IPS DF 4.7 (cell line): Measurements from ENCODE around the gene GABBR1.
A peak's percentile ranks its signal among the peaks of the same experiment; 100 is the strongest.

Experiments used
- DNase-seq: peaks from one replicate; pipeline ENCODE4 v3.0.0-alpha.2; 2013; ENCODE audit warnings: low spot score; ENCODE audit errors: extremely low read depth

Gene GABBR1

DNA sequence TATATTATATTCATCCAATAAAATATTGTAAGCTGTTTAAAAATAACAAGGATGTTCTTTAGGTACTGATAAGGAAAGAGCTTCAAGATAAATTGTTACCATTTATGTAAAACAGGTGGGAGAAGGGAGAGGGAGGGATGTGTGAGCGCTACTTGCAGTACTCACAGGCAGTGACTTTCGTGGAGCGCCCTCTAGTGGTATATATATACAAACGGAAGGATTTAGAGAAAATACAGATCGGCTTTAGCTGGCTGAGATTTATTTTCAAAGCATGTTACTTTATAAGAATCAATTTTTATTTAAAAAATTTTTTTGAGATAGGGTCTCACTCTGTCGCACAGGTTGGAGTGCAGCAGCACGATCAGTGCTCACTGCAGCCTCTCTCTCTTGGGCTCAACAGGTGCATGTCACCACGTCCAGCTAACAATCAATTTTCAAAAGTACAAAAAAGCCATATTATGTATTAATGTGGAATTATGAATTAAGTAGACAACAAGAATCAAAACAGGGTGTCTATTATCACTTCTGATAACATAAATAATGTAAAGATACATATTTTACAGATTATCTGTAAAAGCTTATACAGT lies 20.6 kb upstream of the GABBR1 start:
- DNase-seq, result no peak

DNA sequence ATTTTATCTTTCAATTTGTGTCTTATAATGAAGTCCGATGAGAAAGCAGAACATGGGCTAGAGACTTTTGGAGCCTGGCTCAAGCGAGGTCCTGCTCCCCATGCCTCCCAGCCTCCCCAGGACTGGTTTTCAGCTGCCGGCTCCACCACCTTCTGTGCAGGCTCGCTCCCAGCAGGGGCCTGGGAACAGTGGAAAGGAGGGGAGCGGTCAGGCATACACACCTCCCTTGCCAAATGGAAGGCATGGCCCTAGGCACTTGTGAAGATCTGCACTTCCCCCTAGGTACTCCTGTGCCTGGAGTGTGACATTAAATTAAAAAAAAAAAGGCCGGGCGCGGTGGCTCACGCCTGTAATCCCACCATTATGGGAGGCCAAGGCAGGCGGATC lies 19.2 kb upstream of the GABBR1 start:
- no peak for DNase-seq

DNA sequence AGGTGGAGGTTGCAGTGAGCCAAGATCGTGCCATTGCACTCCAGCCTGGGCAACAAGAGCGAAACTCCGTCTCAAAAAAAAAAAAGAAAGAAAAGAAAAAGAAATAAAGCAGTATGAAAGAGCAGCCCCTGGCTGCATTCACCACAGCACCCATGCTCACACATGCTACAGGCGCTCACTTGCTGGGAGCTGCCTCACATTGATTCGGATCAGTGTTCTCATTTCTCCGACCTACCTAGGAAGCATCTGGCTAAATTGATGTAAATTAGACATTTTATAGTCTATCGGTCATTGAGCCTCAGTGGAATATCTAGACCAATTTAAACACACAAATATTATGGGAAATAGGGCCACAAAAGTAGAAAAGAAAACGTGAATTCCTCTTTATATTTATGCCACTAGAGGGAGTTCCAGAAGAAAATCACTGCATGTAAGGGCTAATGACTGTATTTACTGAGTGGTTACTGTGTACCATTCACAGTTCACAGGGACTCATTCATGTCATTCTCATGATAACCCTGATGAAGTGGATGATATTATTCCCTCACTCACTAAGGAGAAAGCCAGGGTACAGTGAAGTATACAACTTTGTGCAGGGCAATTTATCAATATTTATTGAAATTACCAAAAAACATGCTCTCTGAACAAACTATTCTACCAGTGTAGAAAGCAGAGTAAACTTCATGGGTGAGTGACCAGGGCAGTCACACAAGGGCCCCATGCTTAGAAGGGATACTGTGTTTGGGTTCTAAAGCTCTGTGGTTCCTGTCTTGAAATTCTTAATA lies 18.6 kb upstream of the GABBR1 start:
- DNase-seq, result no peak

DNA sequence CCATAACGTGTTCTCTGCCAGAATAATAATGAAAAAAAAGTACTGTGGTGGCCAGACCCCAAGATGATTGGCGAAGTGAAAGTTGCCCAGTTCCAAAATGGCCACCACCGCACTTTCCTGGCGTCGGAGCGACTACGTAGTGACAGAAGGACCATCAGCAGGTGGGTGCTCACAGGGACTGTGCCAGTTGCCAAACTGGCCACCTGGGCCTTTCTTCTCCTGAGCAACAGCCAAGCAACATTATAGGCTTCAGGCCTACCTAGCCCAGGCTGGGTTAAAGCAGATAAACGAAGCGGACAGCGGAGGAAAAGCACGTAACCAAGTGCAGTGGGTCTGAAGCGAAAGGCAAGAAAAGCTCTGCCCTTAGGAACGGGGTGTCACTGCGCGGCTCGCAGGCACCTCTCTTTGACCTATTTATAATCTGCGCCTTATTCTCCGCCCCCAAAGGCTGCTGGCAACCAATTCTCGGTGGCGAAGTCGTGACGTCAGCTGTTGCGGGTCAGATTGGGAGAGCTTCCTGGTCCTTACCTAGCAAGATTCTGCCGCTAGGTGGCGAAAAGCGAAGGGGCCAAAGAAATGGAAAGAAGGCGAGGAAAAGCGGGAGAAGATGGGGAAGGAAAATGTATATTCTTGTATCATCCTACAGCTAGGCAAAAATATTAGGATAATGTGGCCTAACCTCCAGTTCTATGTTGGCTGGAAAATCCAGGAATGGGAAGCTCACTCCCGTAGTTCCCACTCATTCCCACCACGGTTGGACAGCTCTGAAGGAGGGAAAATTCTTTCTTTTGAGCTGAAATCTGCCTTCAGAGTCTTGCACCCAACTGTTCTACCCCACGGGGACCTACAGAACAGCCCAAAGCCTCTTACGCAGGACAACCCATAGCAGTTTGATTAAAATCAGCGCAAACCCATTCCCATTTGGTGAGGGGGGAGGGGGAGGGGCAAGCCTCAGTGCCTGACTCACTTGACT lies 17.0 kb upstream of the GABBR1 start:
- DNase-seq, result no peak

DNA sequence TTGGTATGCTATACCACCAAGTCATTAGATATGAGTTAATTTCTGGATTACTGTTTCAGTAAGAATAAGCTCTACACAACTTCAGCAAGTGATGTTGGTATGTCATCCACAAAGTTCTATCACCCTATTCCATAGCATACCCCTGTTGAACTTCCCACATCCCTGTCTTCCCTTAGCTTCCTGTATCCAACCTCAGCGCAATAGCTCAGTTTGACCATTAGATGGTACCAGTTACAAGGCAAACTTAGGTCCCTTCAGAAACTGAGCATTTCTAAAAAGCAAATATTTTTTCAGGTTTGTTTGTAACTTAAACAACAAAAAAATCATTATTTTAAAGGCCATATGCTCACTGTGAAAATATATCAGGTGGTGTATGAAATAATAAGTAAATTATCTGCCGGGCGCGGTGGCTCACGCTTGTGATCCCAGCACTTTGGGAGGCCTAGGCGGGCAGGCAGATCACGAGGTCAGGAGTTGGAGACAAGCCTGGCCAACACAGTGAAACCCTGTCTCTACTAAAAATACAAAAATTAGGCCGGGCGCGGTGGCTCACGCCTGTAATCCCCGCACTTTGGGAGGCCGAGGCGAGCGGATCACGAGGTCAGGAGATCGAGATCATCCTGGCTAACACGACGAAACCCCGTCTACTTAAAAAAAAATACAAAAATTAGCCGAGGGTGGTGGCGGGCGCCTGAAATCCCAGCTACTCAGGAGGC lies 15.1 kb upstream of the GABBR1 start:
- DNase-seq, result no peak

GRCh38 chr6:29641430-29642148 lies 8.6 kb upstream of the GABBR1 start:
- no peak for DNase-seq

- DNase-seq, result no peak
Observed at GRCh38 chr6:29637247-29637646, 4.3 kb upstream of the GABBR1 start.

GRCh38 chr6:29633534-29633905 lies 537 bp upstream of the GABBR1 start:
- no peak for DNase-seq

GRCh38 chr6:29631860-29632731 lies 887 bp downstream of the GABBR1 start:
- DNase-seq, result no peak

- DNase-seq, result no peak
Observed at GRCh38 chr6:29631209-29631810, 1.7 kb downstream of the GABBR1 start.

DNA sequence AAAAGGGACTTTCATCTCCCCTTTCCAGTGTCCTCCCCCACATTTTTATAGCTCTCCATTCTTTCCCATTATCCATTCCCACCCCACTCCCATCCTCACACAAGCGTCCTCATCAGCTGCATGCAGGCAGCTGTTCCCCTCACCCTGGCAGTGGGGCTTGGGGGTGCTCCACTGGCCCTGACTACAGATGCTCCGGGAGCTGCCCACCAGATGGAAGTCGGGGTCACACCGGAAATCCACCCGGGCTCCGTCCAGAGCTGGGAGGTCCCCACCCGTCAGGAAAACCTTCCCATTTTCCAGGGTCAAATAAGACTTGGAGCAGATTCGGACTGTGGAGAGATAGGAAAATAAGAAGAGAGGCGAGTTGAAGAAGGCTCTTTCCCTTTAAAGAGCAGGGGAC lies 2.7 kb downstream of the GABBR1 start:
- no peak for DNase-seq

DNA sequence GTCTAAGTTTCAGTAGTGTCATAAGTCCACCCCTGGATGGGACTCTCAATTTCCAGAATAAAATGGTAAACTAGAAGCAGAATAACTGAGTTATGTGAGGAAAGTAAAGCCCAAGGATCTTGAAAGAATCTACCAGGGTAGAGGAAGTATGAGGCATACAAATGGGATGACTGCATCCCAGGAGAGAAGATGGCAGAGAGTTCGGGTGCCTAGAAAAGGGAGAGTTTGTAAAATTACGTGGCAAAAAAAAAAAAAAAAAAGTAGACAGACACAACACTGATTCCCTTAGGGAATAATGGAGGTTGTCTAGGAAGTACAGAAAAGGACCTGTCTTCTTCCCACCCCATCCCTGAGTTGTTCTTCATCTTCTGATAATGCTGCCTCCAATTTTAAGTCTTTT lies 3.4 kb downstream of the GABBR1 start:
- no peak for DNase-seq

DNA sequence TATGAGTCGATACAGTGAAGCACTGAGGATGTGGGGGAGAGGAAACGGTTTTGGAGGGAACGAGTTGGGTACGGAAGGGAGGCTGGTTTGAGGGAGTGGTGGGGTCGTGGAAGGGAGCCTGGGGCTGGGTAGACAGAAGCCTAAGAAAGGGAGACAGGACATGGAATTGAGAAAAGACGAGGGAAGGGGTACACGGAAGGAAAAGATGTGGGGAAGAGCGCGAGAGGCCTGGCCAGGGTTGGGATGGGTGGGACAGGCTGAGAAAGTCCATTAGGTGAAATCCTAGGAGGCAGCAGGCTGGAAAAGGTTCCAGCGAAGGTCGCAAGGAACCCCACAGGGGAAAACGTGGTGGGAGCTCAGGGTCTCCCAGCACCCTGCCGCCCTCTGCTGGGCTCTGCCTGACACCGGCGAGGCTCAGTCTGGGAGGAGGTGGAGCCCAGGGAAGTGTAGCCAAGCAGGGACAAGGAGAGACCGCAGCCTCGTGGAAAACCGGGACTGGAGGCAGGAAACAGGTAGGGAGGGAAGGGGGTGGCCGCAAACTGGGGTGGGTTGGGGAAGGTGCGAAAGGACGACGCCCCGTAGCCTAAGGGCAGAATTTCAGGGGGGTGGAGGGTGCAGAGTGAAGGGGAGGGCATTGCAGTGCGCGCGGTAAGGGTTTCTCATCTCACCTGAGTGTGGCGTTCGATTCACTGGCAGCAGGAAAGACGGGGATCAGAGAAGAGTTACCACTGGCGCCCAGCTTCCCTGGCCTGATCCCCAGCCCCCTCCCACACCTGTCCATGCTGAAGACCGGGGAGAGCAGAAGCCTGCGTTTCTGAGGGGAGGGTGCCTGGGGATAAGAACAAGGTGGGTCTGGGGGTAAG lies 4.3 kb downstream of the GABBR1 start:
- DNase-seq, result peak; percentile 80

- DNase-seq, result peak; percentile 56
Observed at GRCh38 chr6:29627755-29628418, 5.1 kb downstream of the GABBR1 start.

DNA sequence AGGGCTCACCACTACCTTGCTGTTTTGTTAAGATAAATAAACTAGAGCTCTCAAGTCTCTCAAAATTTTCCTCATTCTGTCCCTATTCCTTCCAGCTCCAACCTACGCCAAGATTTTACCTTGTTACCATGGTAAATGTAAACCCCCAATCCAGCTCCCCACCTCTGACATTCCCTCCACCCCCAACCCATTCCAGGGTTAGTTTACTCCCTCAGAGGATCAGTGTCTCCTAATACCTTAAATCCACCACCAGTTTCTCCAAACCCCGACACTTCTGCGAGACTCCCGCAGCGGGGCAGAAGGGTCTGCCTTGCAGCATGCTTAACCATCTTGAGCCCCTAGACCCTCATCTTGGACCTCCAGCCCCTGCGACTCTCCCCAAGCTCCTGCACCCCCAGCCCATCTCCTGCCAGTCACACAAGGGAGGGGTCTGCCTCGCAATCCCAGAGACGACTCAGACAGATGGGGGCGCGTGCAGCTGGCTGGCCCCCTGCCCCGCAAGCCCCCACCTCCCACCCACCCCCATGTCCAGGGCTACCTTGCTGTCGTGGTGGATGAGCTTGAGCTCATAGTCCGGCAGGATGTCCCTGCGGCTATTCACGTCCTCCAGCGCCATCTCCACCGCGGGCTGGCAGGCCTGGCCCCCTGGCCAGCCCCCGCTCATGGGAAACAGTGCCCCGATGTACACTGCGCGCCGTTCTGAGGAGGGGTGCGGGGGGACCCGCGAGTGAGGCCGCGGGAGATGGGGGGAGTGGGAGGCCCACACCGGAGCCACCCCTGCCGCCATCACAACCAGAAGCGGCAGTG lies 5.8 kb downstream of the GABBR1 start:
- DNase-seq, result no peak

DNA sequence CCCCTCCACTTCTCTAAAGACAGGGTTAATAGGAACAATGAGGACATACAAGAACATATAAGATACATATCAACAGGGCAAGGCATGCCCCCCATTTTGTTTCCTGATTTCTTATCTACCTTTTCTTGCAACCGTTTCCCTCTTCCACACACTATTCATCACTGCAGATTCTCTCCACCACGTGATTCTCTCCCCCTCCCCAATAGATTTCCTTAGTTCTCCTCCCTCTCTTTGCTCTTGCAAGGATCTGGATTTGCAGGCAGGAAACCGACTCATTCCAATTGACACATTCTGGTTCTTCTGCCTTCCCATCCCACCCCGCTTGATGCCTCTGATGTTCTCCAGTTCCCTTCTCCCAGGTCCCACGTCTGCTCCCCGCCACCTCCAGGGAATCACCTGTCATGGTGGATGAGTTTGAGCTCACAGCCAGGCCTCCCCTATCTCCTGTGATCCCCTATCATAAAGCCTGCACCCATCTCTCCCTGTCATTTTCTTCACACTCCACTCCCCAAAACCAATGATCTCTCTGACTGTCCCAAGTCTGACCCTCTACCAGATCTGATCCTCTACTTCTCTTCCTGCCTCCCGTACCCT lies 7.5 kb downstream of the GABBR1 start:
- no peak for DNase-seq

GRCh38 chr6:29624520-29624961 lies 8.4 kb downstream of the GABBR1 start:
- peak; percentile 78 for DNase-seq
